Upper lobe of left lung (tissue), 4 donors: ENCODE results near the gene AGXT.

Experiments
- POLR2AphosphoS5 ChIP-seq, 2 donors: sonication (generic); formaldehyde crosslinking; IDR thresholded peaks; one replicate each; pipeline ENCODE4 v1.5.1; 2017; ENCODE audit warnings: antibody characterized with exemption in 2 of 2
- TF ChIP-seq, protein P1 (sequence below), 6 experiments: fragments of 450-650 bp in 4 of 6; fragments of 200-600 bp in 2 of 6; sonication (generic) in 2 of 6; IDR thresholded peaks; one replicate each; pipeline ENCODE4 v1.5.1; 2016 to 2019; ENCODE audit warnings: antibody characterized with exemption in 6 of 6

DNA sequence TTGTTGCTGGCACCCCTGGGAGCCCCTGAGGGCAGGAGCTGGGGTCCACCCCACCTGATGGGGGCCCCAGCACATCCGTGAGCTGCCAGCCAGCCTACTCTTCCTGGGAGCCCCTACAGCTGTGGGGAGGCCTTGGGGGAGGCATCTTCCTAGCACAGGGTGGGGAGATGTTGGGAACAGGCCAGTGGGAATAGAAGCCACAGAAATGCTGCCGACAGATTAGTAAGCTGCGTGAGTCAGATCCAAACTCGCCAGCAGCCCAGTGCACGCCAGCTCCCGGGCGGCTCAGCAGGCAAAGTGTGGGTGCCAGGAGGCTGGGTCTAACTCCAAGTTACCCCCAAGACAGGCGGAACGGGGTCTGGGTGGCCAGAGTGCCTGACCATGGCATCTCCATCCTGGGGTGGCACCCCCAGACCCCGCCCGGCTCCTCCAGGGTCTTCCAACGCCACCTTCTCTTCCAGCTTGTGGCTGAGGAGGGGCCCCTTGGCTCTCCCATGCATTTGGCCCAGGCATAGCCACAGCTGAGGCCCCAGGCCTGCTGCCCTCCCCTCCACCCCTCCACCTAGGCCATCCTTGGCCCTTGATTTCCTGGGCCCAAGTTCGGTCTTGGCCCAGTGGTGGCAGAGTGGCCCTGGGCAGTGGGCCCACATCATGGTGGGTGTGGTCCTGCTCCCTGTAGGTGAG is 52.8 kb downstream of the AGXT start:
- TF ChIP-seq, protein P1, sequence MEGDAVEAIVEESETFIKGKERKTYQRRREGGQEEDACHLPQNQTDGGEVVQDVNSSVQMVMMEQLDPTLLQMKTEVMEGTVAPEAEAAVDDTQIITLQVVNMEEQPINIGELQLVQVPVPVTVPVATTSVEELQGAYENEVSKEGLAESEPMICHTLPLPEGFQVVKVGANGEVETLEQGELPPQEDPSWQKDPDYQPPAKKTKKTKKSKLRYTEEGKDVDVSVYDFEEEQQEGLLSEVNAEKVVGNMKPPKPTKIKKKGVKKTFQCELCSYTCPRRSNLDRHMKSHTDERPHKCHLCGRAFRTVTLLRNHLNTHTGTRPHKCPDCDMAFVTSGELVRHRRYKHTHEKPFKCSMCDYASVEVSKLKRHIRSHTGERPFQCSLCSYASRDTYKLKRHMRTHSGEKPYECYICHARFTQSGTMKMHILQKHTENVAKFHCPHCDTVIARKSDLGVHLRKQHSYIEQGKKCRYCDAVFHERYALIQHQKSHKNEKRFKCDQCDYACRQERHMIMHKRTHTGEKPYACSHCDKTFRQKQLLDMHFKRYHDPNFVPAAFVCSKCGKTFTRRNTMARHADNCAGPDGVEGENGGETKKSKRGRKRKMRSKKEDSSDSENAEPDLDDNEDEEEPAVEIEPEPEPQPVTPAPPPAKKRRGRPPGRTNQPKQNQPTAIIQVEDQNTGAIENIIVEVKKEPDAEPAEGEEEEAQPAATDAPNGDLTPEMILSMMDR (IDR thresholded peaks at IDR 0.05) = no peak
- no peak for TF ChIP-seq POLR2AphosphoS5 (IDR thresholded peaks at IDR 0.05)
